Activated CD4-positive, alpha-beta T cell treated with anti-CD3 and anti-CD28 coated beads for 24 hours (primary cell): ENCODE measurements around the gene CHID1.

Experiments
- DNase-seq, 2 donors: peaks; one replicate each; pipeline ENCODE4 v3.0.0-alpha.2; 2020; ENCODE audit warnings: low read depth in 2 of 2

The CHID1 gene

GRCh38 chr11:864898-865297 lies 45.7 kb downstream of the CHID1 start:
- DNase-seq: no peak

DNA sequence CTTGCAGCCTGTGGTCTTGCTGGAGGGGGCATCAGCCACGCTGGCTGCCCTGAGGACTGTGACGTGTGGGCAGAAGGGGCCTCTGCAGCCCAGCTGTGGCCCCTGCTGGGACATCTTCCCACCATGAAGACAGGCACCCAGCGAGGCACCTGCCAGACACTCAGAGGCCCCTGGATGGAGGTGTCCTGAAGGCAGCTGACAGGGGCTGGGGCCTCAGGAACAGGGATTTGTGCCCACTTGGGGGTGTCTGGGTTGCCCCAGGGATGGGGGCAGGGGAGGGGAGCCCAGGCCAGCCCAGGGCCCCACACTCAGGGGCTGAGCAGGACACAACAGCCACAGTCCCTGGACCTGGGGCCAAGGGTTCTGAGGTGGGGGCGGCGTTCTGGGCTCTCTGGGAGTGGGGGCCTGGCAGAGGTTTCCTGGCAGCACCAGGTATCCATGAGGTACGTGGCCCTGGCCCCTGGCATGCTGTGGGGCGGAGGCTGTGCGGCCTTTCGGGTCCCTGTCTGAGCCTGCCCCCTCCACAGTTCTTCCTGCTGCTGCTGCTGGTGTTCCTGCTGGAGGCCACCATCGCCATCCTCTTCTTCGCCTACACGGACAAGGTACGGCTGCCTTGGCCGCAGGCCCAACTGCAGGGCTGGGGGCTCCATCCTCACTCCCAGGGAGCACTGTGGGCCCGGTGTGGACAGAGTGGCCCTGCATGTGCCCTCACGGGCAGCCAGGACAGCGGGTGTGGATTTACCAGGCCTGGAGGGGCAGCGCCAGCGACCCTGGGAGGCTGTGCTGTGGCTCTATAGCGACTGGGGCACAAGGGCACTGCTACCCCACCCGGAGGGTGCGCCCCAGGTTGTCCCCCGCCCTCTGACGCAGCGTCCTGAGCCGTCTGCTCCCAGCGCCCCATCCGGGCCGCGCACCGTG lies 46.4 kb downstream of the CHID1 start:
- no peak for DNase-seq

GRCh38 chr11:863023-863909 lies 47.3 kb downstream of the CHID1 start:
- DNase-seq: no peak

DNA sequence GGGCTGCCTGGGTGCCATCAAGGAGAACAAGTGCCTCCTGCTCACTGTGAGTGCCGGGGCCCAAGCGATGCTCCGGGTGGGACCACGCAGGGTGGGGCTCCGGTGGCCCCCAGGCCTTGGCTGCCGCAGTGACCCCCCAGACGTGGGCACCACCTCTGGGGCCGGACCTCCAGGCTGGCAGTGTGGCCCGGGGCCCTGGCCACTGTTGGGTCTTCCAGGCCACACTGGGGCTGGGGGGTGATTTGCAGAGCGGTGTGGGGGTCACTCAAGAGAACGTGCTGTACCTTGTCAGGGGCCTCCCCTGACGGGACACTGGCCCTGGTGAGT lies 48.0 kb downstream of the CHID1 start:
- no peak for DNase-seq

- no peak for DNase-seq
Measured at GRCh38 chr11:862081-862661, 48.4 kb downstream of the CHID1 start.

GRCh38 chr11:861105-861479 lies 49.5 kb downstream of the CHID1 start:
- DNase-seq: no peak

- no peak for DNase-seq
Measured at GRCh38 chr11:860234-861104, 50.1 kb downstream of the CHID1 start.

GRCh38 chr11:859394-860131 lies 51.0 kb downstream of the CHID1 start:
- no peak for DNase-seq

GRCh38 chr11:858762-859339 lies 51.8 kb downstream of the CHID1 start:
- no peak for DNase-seq

GRCh38 chr11:858053-858761 lies 52.4 kb downstream of the CHID1 start:
- no peak for DNase-seq

DNA sequence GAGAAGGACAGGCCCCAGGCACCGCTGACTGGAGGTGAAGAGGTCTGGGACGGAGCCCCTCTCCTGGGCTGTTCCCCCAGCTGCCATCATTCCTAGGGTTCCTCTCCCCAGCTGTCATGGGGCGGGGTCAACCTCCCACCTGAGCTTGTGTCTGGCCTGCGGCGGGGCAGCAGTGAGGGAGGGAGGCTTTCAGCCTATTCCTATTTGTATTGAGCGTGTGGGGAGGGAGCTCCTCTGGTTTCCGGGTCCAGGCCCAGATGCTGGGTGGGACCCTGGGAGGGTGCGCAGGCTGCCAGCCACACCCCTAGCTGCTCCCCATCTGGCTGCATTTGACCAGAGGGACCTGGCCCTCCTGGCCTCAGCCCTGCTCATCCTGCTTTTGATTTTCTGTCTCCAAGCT lies 54.2 kb downstream of the CHID1 start:
- DNase-seq: no peak

GRCh38 chr11:855796-856195 lies 54.8 kb downstream of the CHID1 start:
- DNase-seq: no peak

DNA sequence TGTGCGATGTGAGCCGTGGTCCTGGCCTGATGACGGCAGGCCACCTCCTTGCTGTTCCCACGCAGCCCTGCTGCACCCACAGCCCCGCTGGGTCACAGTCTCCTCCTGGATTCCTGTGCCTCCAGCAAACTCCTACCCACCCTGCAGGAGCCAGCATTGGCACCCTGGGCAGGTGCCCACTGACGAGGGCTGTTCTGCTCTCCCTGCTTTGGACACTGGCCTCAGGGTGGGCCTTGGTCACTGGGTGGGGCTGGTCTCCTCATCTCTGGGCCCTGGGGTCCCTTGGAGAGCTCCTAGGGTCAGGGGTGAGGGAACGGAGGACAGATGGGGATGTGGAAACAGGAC lies 55.3 kb downstream of the CHID1 start:
- no peak for DNase-seq

DNA sequence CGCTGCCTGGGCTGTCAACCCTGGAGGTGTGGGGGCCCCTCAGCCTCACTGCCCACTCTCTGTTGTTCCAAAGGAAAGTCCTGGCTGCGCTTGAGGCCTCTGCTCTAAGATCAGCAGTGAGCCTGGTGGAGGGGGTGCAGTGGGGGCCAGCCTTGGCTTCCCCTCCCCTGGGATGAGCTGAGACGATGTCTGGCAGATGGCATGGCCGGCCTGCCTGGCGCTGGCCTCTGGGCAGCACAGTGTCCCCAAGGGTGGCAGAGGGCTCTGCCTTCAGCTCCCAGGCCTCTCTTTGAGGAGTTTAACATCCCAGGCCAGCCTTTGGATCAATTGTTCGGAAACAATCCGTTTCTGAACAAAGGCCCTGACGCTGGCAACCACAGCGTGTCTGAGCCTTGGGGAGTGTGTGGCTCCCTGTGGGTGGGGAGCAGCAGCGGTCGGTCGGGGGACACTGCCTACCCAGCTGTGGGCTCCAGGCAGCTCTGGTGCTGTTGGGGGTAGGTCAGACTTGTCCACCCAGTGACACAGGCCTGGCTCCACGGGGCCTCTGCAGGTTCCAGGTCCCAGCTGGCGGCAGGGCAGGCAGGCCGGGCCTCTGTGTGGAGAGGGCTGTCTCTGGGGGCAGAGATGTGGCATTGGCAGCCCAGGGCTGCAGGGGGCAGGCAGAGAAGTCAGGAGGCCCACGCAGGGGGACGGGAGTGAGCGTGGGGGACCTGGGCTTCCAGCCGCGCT lies 55.8 kb downstream of the CHID1 start:
- DNase-seq: no peak

DNA sequence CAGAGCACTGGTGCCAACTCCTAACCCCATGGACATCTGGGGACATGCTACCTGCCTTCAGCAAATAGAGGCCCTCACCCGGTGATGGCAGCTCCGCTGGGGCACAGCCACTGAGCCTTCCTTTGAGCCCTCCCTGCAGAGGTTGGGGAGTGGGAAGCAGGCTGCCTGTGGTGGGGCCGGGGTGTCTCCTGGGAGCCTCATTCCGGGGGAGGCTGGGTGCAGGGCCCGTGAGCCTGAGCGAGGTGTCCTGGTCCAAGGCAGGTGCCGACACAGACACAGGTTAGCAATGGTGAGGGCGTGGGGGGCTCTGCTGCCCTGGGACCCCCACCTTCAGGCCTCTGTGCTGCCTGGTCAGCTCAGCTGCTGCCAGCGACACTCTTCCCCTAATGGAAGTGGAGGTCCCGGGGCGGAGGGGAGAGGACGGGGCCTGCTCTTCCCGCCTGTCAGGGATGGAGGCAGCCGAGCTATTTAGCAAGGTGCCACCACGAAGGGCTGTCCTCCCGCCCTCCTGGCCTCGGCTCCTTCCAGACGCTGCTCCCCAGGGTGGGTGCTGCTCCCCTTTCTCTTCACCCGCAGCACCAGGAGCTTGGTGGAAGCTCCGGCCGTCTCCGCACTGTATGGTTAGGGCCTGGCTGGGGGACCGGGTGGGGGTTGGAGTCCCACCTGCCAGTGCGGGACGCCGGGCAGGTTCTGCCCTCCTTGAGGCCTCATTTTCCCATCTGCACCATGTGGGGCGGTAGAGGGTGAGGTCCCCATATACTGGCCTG lies 56.7 kb downstream of the CHID1 start:
- no peak for DNase-seq

DNA sequence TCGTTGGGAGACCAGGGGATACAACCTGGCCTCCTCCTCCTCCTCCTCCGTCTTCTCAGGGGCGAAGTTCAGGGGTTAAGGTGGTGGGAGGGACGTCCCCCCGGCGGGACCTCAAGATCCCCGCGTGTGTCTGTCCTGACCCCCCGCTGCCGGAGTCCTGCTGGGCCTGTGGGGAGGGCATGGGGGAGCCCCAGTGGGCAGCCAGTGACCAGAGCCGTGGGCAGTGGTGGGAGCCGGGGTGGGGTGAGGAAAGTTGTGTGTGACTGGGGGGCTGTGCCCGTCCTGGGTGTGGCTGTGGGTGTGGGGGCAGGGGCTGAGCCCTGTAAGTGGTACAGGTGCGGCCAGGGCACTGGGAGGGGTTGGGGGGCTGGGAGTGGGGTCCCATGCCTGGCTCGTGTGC lies 57.8 kb downstream of the CHID1 start:
- no peak for DNase-seq

GRCh38 chr11:850775-851763 lies 59.5 kb downstream of the CHID1 start:
- no peak for DNase-seq
